Right cardiac atrium (tissue), 5 donors: ENCODE results near the gene ITGB7. TPM values are rescaled to one million over a fixed set of nuclear protein-coding genes. Genes with fewer than 3 reads are reported as not detected.
"Not testable (repeated sequence)": the region's sequence is repeated elsewhere in the genome, so short reads cannot be mapped to it uniquely, and the experiment has no call there.

Experiments used
- ATAC-seq, 2 donors: fragments of 200-7000 bp; cut with Tn5 transposase; one replicate each; pipeline versions ENCODE4 v1.8.0 to v1.9.1; 2020; ENCODE audit warnings: moderate library complexity in 2 of 2, mild to moderate bottlenecking in 1 of 2
- DNase-seq, 3 donors: peaks; one replicate each; pipeline ENCODE4 v3.0.0-alpha.2; 2020
- H3K27ac ChIP-seq: one replicate; pipeline ENCODE4 v1.5.1; 2013; ENCODE audit warnings: mild to moderate bottlenecking, low read length, control low read depth, moderate library complexity
- H3K27me3 ChIP-seq: one replicate; pipeline ENCODE4 v1.6.1; 2013; ENCODE audit not compliant: control insufficient read depth, insufficient read depth
- H3K4me1 ChIP-seq: one replicate; pipeline ENCODE4 v1.6.1; 2013; ENCODE audit warnings: low read length; ENCODE audit not compliant: control insufficient read depth, insufficient read depth
- H3K4me3 ChIP-seq: one replicate; pipeline ENCODE4 v1.5.1; 2013; ENCODE audit warnings: low read length, control low read depth
- H3K9me3 ChIP-seq: one replicate; pipeline ENCODE4 v1.6.1; 2013; ENCODE audit warnings: low read length; ENCODE audit not compliant: control insufficient read depth
- WGBS: extraction: QIAGEN DNeasy Blood & Tissue Kit; methylation state at CpG from one replicate; pipeline ENCODE4 v1.1.7; 2013; 5-methylcytosine and 5-hydroxymethylcytosine counted together
- intact Hi-C, 4 donors: fragments of 100-400 bp; cut with DNase I; formaldehyde crosslinking; loops; one replicate each; pipeline versions ENCODE4 v1.11.0 to v1.14.0; 2022 to 2023
- polyA plus RNA-seq: library from polyadenylated mRNA; stranded (reverse); fragments of 200-250 nt; gene quantifications from one replicate; pipeline ENCODE4 v1.2.3, GENCODE V29; 2013
- total RNA-seq, 4 donors: library from RNA; stranded (reverse); fragmentation: NEBNext Ultra II Directional; extraction: Animal tissue kit (Norgen Biotek cat#: 25700); gene quantifications; one replicate each; pipeline ENCODE4 v1.2.1, GENCODE V29; 2021
- donor health status: healthy with polysubstance abuse.
- donor health status: DM: no; HTN: yes; CAD: no.
- donor health status: DM: no; HTN: no; CAD: no.
- donor health status: DM: no; HTN: yes; CAD: no; lungs with severe emphysema.
- donor health status: DM: yes; HTN: yes; CAD: no.

Gene ITGB7
- total and polyA plus RNA-seq, 5 donors, result 0.45 to 2.8 (median 0.97) TPM

- no peak for ATAC-seq
- no peak for DNase-seq
- no peaks in the 10 kb centered on the region for H3K27me3 ChIP-seq
- intact Hi-C loops, result loop anchor here in 1 of 4 donors (5.0 kb wide), 1 partner anchor 118 kb away; no protein-coding TSS in a partner anchor
- peaks cover 10% of the 10 kb centered on the region for H3K4me1 ChIP-seq
- H3K4me3 ChIP-seq, result no peak overlapping the region
- WGBS, result 96% methylated on average over 3 of the region's 3 CpGs
- H3K9me3 ChIP-seq, result no peaks in the 10 kb centered on the region
- no peak overlapping the region for H3K27ac ChIP-seq
These were observed 21.4 kb downstream of the ITGB7 start for GRCh38 chr12:53185582-53186153.

GRCh38 chr12:53184828-53185227 is 22.2 kb downstream of the ITGB7 start:
- Histone ChIP-seq H3K4me3 (no peak overlapping the region), H3K27me3 (no peaks in the 10 kb centered on the region), H3K27ac (no peak overlapping the region), H3K4me1 (peaks cover 10% of the 10 kb centered on the region), H3K9me3 (no peaks in the 10 kb centered on the region)
- intact Hi-C loops, result loop anchor here in 1 of 4 donors (5.0 kb wide), 1 partner anchor 118 kb away; no protein-coding TSS in a partner anchor
- 92% methylated on average over 6 of the region's 6 CpGs for WGBS
- DNase-seq, result no peak
- ATAC-seq, result no peak

GRCh38 chr12:53182903-53183302 is 24.1 kb downstream of the ITGB7 start:
- intact Hi-C loops, result no loop called here
- Histone ChIP-seq H3K9me3 (no peaks in the 10 kb centered on the region), H3K4me1 (peaks cover 11% of the 10 kb centered on the region), H3K27me3 (no peaks in the 10 kb centered on the region), H3K4me3 (no peak overlapping the region), H3K27ac (no peak overlapping the region)
- ATAC-seq, result no peak
- WGBS, result 58% methylated on average over 2 of the region's 2 CpGs
- DNase-seq, result no peak

GRCh38 chr12:53181935-53182334 is 25.1 kb downstream of the ITGB7 start:
- Histone ChIP-seq H3K9me3 (no peaks in the 10 kb centered on the region), H3K4me3 (peak overlapping the region; percentile 70), H3K4me1 (peaks cover 11% of the 10 kb centered on the region), H3K27ac (peak overlapping the region; percentile 23), H3K27me3 (no peaks in the 10 kb centered on the region)
- intact Hi-C loops, result no loop called here
- WGBS, result 64% methylated on average over 2 of the region's 2 CpGs
- ATAC-seq (no peak), DNase-seq (no peak)

- DNase-seq, result peak; percentile 76 to 93 (median 93)
- Histone ChIP-seq H3K9me3 (no peaks in the 10 kb centered on the region), H3K27ac (peak overlapping the region; percentile 88), H3K4me1 (peaks cover 11% of the 10 kb centered on the region), H3K4me3 (peak overlapping the region; percentile 70), H3K27me3 (no peaks in the 10 kb centered on the region)
- under 1% methylated on average over 56 of the region's 57 CpGs for WGBS
- ATAC-seq, result peak; percentile 87 to 88
- intact Hi-C loops, result no loop called here
These were observed 26.0 kb downstream of the ITGB7 start for GRCh38 chr12:53180931-53181645.

GRCh38 chr12:53180220-53180930 is 26.7 kb downstream of the ITGB7 start, which contains the start of the genes CSAD and ZNF740:
TSS of gene CSAD (minus strand) at chr12:53180925. CDS start at chr12:53173470, 7,455 bp downstream.
TSS of gene ZNF740 (plus strand) at chr12:53180722. CDS start at chr12:53181984, 1,262 bp downstream.
- intact Hi-C loops, result no loop called here

GRCh38 chr12:53179687-53180219 is 27.3 kb downstream of the ITGB7 start:
- 16% methylated on average over 12 of the region's 12 CpGs for WGBS
- intact Hi-C loops, result no loop called here
- Histone ChIP-seq H3K27me3 (no peaks in the 10 kb centered on the region), H3K27ac (peak overlapping the region; percentile 99), H3K4me3 (peak overlapping the region; percentile 70), H3K4me1 (peaks cover 11% of the 10 kb centered on the region), H3K9me3 (no peaks in the 10 kb centered on the region)
- ATAC-seq (peak; percentile 12 to 38), DNase-seq (peak in 2 of 3 donors; percentile 30 to 63)

More at GRCh38 chr12:53180220-53180930, 26.7 kb downstream of the ITGB7 start, which contains the start of the genes CSAD and ZNF740:
- under 1% methylated on average over 70 of the region's 70 CpGs for WGBS
- Histone ChIP-seq H3K9me3 (no peaks in the 10 kb centered on the region), H3K27ac (peak within 1 kb of the TSS; percentile 99), H3K4me3 (peak within 1 kb of the TSS; percentile 70), H3K27me3 (no peaks in the 10 kb centered on the region), H3K4me1 (peaks cover 11% of the 10 kb centered on the region)
- ATAC-seq (peak; percentile 99 to 100), DNase-seq (peak; percentile 98 to 99 (median 99))

- H3K27me3 ChIP-seq, intact Hi-C loops, H3K4me3 ChIP-seq, H3K27ac ChIP-seq, H3K9me3 ChIP-seq, DNase-seq, ATAC-seq: not testable (repeated sequence)
- H3K4me1 ChIP-seq, result peaks cover 11% of the 10 kb centered on the region
- WGBS, result 96% methylated on average over 14 of the region's 14 CpGs
These were observed 28.2 kb downstream of the ITGB7 start for GRCh38 chr12:53178803-53179202.

GRCh38 chr12:53177447-53177846 is 29.6 kb downstream of the ITGB7 start:
- H3K27ac ChIP-seq, ATAC-seq, H3K4me3 ChIP-seq, H3K9me3 ChIP-seq, H3K27me3 ChIP-seq, DNase-seq, intact Hi-C loops, H3K4me1 ChIP-seq: not testable (repeated sequence)
- 93% methylated on average over 6 of the region's 6 CpGs for WGBS

GRCh38 chr12:53176750-53177149 is 30.3 kb downstream of the ITGB7 start:
- Histone ChIP-seq H3K4me1 (peaks cover 3% of the 10 kb centered on the region), H3K27me3 (no peaks in the 10 kb centered on the region), H3K4me3 (no peak overlapping the region), H3K27ac (no peak overlapping the region), H3K9me3 (no peaks in the 10 kb centered on the region)
- DNase-seq (no peak), ATAC-seq (no peak)
- over 99% methylated on average over 3 of the region's 3 CpGs for WGBS
- intact Hi-C loops, result no loop called here
